GM21576 (cell line): ENCODE measurements around the gene TNS3.

ENCODE experiments used
- ATAC-seq: cut with Tn5 transposase; IDR thresholded peaks from one replicate; pipeline ENCODE4 v1.9.1; 2021; ENCODE audit warnings: mild to moderate bottlenecking, moderate library complexity; ENCODE audit not compliant: unreplicated experiment

The TNS3 gene

DNA sequence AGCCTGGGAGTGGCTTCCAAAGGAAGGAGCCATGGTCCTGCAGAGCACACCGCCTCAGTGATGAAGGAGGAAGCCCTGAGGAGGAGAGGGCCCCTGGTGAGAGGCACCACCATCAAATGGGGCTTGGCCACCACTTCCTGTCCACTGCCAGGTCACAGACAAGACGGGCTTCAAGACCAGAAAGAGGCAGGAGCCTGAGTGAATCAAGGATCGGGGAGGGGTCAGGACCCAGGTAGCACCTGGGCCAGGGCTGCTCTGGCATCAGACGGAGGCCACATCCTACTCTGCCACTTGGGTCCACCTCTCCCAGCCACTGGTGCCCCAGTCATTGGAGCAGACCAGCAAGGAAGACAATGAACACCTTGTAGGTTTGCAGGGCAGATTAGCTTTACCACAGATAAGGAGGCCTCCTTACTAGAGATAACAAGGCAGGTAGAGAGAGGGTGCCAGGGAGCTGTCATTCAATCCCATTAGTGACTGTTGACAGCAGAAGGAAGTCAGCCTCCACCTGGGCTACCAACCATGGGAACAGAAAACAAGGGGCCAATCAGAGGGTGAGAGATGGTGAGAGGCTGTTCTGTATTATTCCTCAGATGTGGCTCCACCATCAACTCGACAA, 143.4 kb downstream of the TNS3 start:
- ATAC-seq = no peak

DNA sequence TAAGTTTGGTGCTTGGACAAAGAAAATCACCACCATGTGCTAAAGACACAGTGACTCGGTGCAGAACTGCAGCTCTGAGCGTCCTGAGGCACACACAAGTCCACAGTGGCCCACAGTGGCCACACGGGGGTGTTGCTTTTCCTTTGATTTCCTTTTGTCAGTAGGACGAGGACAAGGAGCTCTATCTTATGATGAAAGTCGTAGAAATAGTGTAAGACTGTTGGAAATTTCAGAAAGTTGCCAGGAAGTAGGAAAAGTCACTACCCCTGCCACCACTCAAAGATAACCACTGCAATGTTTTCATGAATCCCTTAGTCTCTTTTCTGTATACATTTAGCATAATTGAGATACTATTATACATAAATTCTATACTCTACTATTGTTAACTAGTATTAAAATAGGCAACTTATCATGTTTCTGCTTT, 146.0 kb downstream of the TNS3 start:
- no peak for ATAC-seq

DNA sequence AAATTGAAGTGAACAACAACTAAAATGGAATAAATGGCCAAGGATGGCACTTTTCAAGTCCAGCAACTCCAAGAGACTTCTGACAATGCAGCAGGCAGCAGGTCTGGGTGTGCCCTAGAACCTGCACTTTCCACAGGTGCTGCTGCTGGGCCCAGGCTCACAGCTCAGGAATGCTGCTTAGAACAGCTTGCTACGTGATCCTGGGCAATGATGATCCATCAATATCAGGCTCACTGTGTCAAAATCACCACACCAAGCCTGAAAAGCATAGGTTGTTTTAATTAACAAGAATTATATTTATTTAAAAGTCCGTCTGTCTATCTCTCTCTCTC, 148.4 kb downstream of the TNS3 start:
- no peak for ATAC-seq

DNA sequence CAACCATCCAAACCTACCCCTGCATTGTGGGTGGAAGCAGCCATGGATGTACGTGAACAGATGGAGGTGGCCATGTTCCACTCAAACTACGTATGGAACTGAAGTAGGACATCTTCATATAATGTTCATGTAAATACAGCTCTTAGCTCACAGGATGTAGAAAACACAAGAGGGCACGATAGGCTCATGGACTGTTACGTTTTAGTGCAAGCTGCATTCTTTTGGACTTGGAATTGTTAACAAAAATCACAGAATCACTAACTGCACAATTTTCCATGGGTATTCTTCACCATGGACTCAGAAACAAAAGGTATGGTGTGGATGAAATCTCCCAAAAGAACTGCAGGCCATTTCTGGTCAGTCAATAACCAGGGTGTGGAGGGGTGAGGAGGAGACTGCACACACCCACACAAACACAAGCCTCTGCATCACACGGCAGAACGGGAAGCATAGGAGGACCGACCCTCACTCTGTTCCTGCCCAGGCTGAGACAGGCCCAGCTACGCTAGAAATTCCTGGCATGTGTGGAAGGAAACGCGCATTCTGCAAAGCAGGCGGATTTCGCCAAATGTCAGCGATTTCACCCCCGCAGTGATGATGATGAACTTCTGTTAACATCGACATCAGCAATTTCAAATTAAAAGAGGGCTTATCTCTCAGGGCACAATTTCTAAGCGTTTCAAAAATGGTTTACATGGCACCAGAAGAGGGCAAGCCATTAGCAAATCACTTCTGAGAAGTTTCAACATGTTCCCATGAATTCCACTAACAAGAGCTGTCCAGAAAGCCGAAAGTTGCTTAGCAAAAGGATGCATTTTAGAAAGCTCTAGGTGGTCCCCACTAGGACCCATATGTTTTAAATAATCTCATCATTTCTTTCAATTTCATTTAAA, 149.0 kb downstream of the TNS3 start:
- no peak for ATAC-seq

DNA sequence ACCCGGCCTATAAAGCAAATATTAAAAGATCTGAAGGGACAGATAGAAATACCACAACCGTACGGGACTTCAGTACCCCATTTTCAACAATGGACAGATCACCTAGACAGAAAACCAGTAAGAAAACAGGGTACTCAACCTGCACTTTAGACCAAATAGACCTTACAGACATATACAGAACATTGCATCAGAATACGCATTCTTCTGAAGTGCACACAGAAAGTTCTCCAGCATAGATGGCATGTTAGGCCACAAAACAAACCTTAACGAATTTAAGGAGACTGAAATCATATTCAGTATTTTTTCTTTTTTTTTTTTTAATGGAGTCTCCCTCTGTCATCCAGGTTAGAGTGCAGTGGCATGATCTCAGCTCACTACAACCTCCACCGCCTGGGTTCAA, 151.5 kb downstream of the TNS3 start:
- no peak for ATAC-seq

DNA sequence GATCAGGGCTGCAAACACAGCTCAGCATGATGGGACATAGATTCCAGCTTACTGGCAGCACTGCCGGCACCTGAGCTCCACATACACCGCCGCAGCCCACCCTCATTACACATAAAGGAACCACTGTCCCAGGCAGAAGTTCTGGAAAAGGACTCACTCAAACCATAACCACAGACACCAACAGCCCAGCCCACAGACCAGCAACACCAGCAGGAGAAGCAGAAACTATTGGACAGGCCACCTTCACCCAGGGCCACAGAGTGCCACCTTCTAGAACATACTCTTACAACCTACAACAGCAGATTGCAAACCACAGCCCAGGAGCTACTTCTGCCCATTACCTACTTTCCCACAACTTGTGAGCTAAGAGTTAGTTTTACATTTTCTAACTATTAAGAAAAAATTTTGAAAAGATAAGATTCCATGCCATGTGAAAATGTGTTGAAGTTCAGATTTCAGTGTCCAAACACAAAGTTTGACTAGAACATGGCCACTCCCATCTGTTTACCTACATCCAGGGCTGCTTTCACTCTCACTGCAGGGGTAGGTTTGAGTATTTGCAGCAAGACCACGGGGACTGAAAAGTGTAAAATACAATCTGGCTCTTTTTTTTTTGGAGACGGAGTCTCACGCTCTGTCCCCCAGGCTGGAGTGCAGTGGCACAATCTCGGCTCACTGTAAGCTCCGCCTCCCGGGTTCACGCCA, 153.0 kb downstream of the TNS3 start:
- no peak for ATAC-seq

DNA sequence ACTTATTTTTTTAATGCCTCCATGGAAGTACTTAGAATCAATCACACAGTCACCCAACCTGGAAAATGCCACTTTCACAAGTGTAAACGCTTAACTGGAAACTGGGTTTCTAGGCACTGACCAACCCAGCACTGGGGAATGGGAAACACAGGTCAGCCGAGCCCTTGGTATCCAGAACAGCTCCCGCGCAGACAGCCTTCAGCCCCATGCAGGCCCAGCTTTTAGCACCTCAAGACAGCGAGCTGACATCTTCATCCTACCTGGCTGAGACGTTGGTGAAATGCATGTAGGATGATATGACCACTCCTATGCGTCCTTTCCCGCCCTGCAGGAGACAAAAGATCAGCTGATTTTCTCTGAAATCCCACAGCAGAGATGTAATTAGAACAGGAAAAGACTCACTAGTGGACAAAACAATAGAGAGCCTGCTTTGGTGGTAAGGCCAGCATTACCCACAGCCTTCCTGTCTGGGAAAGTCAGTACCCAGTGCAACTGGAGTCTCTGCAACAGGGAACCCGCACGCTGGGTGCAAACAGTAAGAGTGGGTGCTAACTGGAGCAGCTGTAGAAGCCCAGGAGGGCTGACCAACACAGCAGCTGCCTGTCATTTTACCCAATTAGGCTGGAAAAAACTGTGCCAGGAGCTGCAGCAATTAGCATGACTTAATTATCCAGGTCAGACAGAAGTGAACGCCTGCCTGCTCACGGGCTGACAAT, 153.7 kb downstream of the TNS3 start:
- ATAC-seq = no peak

DNA sequence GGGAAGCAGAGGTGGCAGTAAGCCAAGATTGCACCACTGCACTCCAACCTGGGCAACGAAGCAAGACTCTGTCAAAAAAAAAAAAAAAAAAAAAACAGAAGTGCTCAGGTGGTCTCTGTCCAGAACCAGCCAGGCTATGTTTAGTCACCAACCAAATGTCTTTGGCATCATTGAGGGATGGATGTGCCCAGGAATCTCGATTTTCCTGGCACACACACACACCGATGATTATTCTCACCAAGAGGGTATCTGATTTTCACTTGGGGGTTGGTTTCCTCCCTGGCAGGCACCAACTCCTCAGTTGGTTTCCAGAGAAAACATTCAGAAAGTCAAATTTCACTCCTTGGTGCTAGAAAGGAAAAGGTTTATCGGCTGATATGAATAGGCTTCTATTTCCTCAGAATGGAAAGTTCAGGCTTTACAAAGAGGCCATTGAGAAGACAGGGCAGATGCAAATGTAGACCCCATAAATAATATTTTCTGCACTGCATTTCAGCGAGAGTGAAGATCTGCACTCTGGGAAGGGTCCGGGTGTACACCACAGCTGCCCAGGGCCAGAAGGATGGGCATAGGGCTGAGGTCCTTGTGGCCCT, 154.8 kb downstream of the TNS3 start:
- no peak for ATAC-seq

DNA sequence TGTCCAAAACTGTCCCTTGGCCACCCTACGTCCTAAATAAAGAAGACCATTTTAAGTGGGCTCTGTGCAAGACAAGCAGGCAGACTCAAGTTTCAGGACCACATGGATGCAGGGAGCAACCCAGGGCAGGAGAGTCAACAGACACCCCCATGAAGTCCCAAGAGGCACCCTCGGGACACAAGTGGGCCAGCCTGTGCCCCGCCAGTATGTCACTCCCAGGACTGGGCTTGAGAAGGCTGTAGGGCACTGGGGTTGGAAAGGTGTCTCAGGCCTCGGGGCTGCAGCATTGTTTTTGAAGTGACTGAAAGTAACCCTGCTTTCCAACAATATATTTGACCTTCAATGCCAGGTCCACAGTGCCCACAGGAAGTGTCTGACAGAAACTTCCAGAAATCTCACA, 157.4 kb downstream of the TNS3 start:
- no peak for ATAC-seq

DNA sequence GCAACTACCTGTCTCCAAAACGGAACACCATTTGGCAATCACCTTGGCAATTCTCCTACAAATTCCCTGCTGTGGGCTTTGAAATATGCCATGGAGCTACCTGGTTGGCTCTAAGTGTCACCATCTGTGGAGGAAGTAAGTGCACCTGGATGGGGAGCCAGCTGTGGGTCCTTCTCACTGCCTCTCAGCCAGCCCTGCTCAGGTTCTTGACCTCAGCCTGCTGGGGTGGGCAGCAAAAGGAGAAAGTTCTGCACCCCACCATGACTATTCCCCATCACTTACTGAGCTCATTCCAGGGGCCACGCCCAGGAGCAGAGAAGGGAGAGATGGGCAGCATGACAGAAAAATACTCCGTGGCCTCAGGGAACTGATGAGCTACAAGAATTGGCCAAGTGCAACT, 158.7 kb downstream of the TNS3 start:
- no peak for ATAC-seq

DNA sequence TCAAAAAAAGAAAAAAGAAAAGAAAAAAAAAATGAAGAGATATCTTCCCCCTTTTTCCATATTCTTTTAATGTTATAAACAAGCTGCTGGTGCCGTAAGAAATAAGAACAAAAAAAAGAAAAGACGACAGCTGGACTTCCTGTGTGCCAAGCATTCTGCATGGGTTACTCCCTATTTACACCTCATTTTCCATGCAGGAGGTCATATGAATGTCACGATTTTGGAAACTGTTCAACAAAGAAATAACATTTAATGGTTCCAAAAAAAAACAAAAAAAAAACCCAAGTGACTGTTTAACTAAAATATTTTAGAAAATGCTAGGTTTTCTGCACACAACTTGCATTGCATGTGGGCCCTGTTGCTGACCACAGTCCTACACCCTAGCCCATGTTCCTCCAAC, 159.3 kb downstream of the TNS3 start:
- ATAC-seq = no peak

DNA sequence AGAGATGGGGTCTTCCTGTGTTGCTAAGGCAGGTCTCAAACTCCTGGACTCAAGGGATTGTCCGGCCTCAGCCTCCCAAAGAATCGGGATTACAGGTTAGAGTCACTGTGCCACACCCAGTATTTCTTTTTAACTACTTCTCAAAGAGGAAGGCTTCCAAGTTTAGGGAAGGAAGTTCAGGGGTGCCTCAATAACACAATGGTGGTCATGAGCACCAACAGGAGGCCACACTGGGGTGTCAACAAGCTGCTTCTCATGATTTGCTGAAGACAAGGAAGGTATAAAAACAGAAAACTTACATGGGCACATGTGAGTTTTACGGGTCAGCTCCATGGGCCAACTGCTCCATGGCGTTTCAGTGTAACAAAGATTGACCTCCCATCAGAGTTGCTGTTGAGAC, 160.5 kb downstream of the TNS3 start:
- ATAC-seq = no peak

DNA sequence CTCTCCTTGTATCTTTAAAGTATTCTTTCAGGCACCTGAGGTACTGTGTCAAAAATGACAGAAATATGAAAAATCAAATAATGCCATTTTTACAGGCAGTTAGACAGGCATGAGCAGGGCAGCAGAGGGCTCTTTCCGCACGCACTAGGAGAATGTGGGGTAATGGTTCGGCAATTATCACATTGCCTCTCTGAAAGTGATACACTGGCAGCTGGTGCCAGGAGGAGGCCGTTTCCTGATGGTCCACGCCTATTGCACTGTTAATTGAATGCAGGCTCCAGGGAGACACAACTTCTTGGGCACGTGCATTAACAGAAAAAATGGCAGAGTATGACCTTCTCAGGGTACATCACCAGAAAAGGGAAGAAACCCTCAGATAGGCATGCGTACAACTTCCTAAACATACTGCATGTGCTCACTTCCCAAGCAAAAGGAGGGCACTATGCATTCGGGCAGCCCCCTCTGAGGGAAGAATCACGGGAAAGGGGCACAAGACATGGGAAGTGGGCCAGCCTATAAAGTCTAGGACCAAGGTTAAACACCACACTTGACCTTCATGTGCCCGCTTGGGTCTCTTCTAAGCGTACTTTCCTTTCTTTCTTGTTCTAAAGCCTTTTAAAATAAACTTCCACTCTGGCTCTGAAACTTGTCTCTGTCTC, 161.7 kb downstream of the TNS3 start:
- ATAC-seq = no peak

DNA sequence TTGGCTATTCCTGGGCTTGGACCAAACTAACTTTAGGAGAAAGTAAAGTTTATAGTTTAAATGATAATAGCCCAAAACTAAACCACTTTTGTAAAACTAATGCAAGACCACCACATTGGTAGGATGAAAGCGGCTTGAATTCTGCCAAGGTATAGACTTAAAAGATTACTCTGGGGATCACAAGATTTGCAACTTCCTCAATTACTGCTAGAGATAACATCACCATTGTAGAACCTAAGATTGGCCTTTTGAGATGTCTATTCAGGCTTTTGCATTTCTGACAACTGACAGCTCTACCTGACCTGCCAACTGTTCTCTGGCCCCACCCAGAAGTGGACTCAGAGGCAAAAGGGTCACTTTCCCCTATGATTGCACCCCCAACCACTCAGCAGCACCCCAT, 162.4 kb downstream of the TNS3 start:
- ATAC-seq = no peak

DNA sequence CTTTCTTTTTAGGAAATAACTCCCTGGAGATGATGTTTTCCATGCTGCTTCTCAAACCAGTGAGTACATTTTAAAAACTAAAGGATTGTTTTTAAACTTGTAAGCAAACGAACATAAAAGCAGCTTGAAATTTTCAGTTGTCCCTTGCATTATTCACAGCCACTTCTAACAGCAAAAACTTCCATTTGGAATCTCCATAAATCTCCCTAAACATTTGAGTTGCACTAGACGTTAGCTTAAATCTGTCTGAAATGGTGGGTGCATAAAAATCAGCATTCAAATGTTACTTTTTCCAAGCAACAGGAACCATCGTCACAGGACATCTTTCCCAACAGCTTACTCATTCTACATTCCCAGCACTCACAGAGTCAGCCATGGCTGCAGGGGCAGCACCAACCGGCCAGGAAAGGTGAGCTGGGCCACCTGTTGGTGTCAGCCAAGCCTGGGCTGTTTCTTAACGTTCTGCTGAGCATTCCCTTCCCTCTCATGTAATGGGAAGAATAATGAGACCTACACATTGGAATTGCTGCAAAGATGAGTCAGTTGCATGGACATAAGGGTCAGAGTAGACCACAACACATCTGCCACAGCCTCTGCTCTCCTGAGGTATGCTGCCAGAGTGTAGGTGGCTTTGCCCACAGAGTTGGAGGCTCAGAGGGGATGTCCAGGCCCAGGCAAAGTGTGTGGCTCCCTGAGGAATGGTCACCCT, 163.2 kb downstream of the TNS3 start:
- no peak for ATAC-seq

DNA sequence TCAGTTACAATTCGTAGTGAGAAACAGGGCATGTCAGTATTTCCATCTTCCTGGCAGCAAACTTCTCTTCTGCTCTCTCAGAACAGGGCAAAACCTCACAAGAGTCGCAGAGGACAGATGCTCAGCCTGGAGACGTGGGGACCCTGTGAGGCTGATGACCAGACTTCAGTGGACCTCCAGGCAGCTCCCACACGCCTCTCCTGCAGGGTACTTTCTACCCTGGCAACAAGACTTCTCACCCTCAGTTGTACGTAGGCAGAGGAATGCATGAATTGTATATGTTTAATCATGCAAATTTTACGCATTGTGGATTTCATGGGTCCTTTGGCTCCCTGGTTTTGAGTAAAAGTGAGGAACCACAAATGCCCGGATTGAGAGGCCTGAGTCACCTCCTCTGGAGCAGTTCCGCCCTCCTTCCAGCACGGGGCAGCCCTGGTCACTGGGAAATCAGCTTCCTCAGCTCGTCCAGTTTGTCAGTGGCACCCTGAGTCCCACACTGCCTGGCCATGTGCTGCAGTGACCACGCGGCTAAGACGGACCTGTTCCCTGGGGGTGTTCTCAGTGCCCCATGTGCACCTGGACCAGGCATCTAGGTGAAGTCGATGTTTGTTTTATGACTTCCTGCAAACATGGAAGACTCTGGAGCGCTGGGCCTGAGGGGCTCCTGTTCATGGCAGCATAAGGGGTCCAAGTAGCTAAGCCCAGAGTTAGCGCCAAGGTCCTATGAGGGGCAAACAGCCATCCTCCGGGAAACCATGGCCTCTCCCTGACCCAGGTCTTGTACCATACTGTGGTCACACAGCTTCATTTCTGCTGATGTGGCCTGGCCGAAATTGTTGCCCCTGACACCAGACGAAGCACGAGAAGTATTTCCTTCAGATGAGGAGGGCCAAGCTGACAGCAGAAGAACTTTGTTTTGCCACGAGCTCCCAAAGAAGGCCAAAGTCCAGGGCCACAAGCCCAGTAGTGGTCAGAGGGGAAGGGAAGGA, 165.1 kb downstream of the TNS3 start:
- ATAC-seq = no peak

DNA sequence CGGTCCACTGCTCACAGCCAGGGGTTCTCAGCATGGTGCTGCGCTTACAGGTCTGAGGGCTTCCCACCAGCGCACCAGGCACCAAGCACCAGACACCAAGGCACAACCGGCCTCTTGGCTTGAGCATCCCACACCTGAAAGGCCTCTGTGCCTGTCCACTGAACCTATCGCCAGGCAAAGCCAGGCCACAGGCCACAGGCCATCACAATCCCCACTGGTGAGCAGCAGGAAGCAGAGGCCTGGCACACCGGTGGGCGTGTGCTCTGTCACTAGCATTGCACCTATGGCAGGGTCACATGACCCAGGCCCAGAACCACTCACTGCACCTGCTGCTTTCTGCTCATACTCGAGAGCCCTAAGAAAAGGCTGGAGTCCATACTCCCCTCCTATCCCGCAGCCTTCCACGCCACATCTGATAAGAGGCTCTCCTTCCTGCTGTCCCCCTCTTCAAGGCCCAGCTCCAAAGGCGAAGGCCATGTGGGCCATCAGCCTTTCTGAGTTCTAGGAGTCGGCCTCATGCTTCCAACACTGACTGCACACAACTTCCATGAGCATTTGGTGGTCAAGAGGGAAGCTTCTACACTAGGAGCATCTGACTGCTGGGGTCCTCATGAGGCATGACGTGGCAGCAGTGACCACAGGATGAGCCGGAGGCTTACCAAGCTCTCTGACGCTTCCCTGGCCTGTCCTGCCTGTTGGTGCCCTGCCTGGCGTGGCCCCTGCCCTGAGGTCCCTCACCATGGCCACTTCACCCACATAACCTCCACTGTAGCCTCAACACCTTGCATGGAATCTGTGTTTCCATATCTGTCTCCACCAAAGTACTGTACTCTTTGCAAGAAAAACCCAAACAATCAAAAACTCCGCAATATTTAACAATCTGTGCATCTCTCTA, 166.3 kb downstream of the TNS3 start:
- no peak for ATAC-seq
